G401 (cell line): Measurements from ENCODE around the gene DDB1. TPM values are rescaled to one million over a fixed set of nuclear protein-coding genes. Genes with fewer than 3 reads are reported as not detected.

ENCODE experiments used
- DNase-seq: peaks from one replicate; pipeline ENCODE4 v3.0.0-alpha.2; 2015; ENCODE audit warnings: low spot score
- in situ Hi-C: cut with HindIII; loops from 2 replicates; pipeline ENCODE4 v1.10.0; 2016; ENCODE audit warnings: low sequenced_read_pairs, mixed read lengths
- total RNA-seq: library from RNA; depleted of rRNA; stranded (reverse); fragments of >200 nt; shearing (Covaris generic); gene quantifications from 2 replicates; pipeline ENCODE4 v1.2.3, GENCODE V29; 2014

Gene DDB1
- total RNA-seq, 1 experiment from 2014 or later: 332 TPM

- DNase-seq: no peak
- in situ Hi-C loops: no loop called here
Measured at GRCh38 chr11:61306221-61306620, 26.7 kb downstream of the DDB1 start.

GRCh38 chr11:61305417-61305816 lies 27.5 kb downstream of the DDB1 start:
- in situ Hi-C loops: no loop called here
- no peak for DNase-seq

- DNase-seq: no peak
- in situ Hi-C loops: no loop called here
Measured at GRCh38 chr11:61303725-61304124, 29.2 kb downstream of the DDB1 start.

GRCh38 chr11:61302550-61302949 lies 30.4 kb downstream of the DDB1 start:
- in situ Hi-C loops: no loop called here

GRCh38 chr11:61298663-61299244 lies 34.2 kb downstream of the DDB1 start:
- in situ Hi-C loops: no loop called here
- DNase-seq: no peak

More at GRCh38 chr11:61302550-61302949, 30.4 kb downstream of the DDB1 start:
- DNase-seq: no peak

GRCh38 chr11:61297746-61298145 lies 35.2 kb downstream of the DDB1 start:
- DNase-seq: peak; percentile 8
- in situ Hi-C loops: no loop called here

GRCh38 chr11:61297341-61297740 lies 35.6 kb downstream of the DDB1 start:
- in situ Hi-C loops: no loop called here
- DNase-seq: peak; percentile 5

- in situ Hi-C loops: no loop called here
- peak; percentile 6 for DNase-seq
Measured at GRCh38 chr11:61295596-61295926, 37.3 kb downstream of the DDB1 start.

- in situ Hi-C loops: no loop called here
- peak; percentile 72 for DNase-seq
Measured at GRCh38 chr11:61294717-61295595, 37.9 kb downstream of the DDB1 start, which contains the start of gene VWCE. Gene VWCE (minus strand): TSS chr11:61295316. CDS start chr11:61295037, 279 bp downstream.

GRCh38 chr11:61293867-61294716 lies 38.8 kb downstream of the DDB1 start:
- peak; percentile 42 for DNase-seq
- in situ Hi-C loops: no loop called here

- in situ Hi-C loops: no loop called here
- DNase-seq: no peak
Measured at GRCh38 chr11:61292356-61292755, 40.5 kb downstream of the DDB1 start.

GRCh38 chr11:61290905-61291690 lies 41.8 kb downstream of the DDB1 start:
- in situ Hi-C loops: no loop called here
- no peak for DNase-seq

- in situ Hi-C loops: no loop called here
- DNase-seq: no peak
Measured at GRCh38 chr11:61287338-61287977, 45.4 kb downstream of the DDB1 start.

- in situ Hi-C loops: no loop called here
- no peak for DNase-seq
Measured at GRCh38 chr11:61283613-61284012, 49.3 kb downstream of the DDB1 start.

GRCh38 chr11:61281581-61282250 lies 51.2 kb downstream of the DDB1 start:
- peak; percentile 66 for DNase-seq
- in situ Hi-C loops: no loop called here

GRCh38 chr11:61280883-61281580 lies 51.9 kb downstream of the DDB1 start:
- in situ Hi-C loops: no loop called here

GRCh38 chr11:61279934-61280659 lies 52.8 kb downstream of the DDB1 start:
- in situ Hi-C loops: no loop called here
- no peak for DNase-seq

More at GRCh38 chr11:61280883-61281580, 51.9 kb downstream of the DDB1 start:
- peak; percentile 6 for DNase-seq
